SIG-M5 treated with dmso at 0.1 percent for 504 hours (cell line): ENCODE results near the gene RPS28.

Experiments used
- DNase-seq: peaks from one replicate; lab custom pipeline; 2025; ENCODE audit not compliant: unreplicated experiment; lab: John Stamatoyannopoulos, UW

The RPS28 gene

DNA sequence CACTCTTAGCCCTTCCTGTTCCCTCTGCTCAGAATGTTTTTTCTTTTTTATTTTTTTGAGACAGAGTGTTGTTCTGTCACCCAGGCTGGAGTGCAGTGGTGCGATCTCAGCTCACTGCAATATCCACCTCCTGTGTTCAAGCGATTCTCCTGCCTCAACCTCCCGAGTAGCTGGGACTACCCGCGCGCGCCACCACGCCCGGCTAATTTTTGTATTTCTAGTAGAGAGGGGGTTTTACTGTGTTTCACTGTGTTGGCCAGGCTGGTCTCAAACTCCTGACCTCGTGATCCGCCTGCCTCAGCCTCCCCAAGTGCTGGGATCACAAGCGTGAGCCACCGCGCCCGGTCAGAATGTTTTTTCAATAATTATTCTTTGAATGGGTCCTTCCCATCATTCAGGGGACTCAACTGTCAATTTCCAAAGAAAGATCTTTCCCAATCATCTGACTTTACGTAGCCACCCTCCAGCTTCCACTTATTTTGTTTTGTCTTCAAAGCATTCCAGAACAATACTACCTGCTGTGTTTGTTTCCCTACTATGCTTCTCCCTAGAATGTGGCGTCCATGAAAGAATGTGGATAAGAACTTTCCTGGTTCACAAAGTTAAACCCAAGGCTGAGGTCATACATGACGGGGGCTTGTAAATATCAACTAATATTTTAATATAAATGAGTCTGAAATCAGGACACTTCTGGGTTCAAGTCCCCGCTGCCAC lies 1.3 kb upstream of the RPS28 start:
- DNase-seq: no peak

GRCh38 chr19:8320564-8321066 lies 681 bp upstream of the RPS28 start:
- DNase-seq: no peak

GRCh38 chr19:8321986-8322637 lies 816 bp downstream of the RPS28 start:
- DNase-seq: no peak

DNA sequence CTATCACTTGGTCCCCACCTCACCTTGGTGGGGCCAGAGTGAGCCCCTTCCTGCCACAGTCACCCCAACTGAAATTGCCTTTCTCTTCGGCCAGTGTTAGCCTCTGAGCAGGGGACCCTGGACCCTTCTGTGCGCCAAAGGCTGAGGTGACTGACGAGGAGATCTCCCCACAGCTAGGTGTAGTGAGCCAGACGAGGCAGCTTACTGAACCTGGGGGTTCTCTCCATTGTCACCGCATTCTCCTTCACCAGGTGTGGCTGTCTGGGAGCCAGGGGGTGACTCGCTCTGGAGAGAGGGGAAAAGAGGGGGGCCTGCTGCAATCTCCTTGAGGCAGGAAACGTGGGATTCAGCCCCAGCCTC lies 1.3 kb downstream of the RPS28 start:
- DNase-seq: no peak

- no peak for DNase-seq
These were observed 2.5 kb downstream of the RPS28 start for GRCh38 chr19:8323781-8324185.

DNA sequence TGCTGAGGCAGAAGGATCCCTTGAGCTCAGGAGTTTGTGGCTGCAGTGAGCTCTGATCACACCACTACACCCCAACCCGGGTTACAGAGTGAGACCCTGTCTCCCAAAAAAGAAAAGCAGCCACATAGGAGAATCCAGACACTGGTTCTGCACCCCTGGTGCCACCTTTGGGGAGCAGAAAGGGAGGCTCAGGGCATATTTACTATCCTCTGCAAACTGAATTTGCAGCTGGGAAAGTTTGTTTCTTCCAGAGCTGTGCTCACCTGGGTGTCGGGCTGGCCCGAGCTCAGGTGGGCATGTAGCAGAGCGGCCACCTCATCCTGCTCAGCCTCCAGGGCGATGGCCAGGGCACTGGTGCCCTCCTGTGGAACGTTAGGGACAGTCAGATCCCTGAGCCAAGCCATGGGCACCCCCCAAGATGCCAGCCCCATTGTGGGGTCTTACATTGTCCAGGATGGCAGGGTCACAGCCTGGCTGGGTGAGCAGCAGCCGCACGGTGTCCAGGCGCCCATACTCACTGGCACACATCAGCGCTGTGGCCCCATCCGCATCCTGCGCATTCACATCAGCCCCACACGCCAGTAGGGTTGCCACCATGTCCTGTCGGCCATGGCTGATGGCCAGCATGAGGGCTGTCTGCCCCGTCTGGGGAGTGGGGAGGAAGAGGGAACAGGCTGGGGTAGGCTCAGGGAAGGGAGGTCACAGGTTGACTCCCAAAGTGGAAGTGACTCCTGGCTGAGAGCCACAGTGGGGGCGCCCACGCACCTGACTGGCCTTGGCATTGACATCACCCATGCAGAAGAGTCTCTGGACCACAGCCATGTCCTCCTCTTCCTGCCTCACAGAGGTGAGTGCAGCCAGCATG lies 3.1 kb downstream of the RPS28 start:
- DNase-seq: no peak

DNA sequence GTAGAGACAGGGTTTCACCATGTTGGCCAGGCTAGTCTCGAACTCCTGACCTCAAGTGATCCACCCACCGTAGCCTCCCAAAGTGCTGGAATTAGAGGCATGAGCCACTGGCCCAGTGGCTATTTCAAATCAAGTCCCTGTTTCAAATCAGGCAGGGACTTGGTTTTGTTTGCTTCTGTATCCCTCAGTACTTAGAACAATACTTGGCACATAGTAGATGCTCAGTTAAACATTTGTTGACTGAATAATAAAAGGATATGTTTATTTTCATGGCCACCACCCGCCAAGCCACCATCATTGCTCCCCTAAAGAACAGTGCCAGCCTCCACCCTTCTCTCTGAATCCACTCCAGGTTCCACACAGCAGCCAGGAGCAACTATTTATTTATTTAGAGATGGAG lies 4.2 kb downstream of the RPS28 start:
- DNase-seq: no peak

GRCh38 chr19:8329996-8330395 lies 8.7 kb downstream of the RPS28 start:
- DNase-seq: no peak

DNA sequence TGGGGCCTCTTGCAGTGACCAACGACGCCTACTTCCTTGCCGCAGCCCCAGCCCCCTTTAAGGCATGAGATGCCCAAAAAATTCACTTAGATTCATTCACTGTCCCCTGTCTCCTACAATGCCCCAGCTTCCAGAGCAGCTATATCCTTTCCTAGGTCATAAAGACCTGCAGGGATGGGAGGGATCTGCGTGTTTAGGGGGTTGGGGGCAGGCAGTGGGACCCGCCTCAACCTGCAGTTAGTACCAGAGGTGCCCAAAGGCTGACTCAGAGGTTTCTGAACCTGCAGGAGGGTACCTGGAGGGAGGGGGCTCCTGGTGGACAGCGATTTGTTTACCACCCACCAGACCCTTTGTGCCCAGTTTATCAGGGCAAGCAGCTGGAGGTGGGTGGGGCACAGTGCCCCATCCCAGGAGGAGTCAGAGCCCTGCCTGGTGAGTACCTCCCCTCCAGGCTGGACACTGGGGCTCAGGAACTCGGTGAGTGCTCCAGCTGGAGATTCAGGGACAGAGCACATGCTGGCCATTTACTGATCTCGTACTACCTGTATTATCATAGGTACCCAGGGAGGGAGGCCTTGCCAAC lies 10.1 kb downstream of the RPS28 start:
- DNase-seq: no peak

GRCh38 chr19:8332976-8333766 lies 11.9 kb downstream of the RPS28 start:
- DNase-seq: no peak

DNA sequence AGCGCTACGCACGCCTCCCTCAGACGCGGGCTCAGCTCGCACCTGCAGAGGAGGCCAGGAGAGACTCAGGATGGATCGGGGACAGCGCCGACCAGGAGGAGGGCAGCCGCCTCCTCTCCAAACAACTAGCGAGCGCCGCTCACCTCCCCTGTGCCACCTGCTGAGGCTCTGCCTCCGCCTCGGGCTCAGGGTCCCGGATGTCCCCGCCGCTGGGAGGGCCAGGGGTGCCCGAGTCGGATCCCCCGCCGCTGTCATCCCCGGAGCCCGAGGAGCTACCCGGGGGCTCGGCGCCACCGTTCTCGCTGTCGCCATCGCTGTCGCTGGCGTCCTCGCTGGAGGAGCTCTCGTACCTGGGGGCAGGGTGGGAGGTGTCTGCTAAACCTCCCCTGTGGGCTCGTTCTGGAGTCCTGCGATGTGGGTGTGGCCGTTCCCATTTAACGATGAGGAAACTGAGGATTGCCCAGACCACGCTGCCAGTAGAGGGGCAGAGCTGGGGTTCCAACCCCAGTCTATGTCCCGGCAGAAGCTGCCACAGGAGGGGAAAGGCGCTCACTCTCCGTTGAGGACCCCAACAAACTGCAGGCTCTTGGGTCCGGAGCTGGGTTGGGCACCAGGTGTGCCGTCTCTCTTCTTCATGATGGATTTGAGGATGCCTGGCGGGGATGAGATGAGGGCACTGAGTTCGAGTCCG lies 12.6 kb downstream of the RPS28 start:
- no peak for DNase-seq

GRCh38 chr19:8334458-8335342 lies 13.4 kb downstream of the RPS28 start:
- peak; percentile 35 for DNase-seq

DNA sequence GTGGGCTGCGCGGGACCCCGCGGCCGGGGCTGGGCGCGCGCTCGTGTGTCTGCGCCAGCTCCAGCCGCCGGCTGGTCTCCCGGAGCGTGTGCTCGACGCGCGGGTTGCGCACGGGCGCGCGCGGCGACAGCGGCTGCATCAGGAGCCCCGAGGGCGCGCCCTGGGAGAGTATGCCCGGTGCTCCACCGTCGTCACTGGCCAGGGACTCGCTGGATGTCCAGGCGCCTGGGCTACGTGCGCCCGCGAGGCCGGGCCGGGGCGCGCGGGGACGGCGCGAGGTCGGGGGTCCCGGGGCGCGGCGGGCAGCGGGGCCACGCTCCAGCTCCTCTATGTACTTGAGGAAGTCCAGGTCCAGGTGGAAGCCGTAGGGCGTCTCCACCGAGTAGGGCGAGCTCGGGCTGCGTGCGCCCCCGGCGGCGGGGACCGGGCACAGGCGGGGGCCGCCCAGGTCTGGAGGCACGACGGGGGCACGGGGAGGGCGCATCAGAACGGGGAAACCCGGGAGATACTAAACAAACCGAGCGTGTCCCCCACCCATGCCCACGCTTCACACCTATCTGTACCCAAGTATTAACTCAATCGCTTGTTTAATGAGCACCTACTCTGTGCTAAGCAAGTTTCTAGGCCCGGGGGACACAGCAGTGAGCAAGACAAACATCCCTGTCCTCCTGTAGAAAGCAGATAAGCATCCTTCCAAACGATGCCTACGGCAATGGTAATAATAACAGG lies 14.2 kb downstream of the RPS28 start:
- no peak for DNase-seq

DNA sequence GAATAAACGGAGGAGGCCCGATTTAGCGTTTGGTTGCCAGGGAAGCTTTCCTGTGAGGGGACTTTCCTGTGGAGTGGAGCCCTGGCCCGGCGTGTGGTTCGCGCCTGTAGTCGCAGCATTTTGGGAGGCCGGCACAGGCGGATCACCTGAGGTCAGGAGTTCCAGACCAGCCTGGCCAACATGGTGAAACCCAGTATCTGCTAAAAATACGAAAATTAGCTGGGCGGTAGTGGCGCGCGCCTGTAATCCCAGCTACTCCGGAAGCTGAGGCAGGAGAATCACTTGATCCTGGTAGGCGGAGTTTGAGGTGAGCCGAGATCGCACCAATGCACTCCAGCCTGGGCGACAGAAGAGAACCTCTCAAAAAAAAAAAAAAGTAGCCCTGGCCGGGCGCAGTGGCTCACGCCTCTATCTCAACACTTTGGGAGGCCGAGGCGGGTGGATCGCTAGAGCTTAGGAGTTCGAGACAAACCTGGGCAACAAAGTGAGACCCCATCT lies 14.8 kb downstream of the RPS28 start:
- no peak for DNase-seq

GRCh38 chr19:8336660-8337059 lies 15.4 kb downstream of the RPS28 start:
- no peak for DNase-seq

DNA sequence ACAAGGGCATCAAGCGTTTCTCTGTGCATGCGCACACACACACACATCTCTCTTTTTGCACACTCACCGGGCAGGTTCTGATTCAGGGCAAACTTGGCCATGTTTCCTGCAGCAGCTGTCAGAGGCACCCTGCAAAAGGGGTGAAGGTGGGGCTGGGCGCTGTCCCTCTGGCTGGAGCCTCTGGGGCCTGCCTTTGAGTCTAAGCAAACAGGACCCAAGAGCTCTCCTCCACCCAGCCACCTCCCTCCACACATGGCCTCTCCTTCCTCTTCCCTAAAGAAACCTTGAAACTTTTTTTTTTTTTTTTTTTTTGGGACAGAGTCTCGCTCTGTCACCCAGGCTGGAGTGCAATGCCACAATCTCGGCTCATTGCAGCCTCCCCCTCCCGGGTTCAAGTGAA lies 16.4 kb downstream of the RPS28 start:
- DNase-seq: no peak

DNA sequence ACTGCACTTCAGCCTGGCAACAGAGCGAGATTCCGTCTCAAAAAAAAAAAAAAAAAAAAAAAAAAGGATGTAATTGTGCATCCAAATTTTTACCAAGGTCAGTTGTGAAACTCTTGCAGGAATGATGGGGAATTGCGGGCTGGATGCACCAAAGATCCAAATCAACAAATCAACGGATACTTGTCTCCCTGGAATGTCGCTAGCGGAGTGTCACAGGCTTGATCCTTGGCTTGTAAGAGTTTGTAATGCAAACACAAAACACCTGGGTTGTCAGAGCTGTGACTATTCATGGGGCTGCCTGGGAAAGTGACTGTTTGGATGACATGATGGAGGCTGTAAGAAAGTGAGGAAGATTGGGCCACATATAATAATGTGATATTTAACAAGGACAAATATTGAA lies 17.5 kb downstream of the RPS28 start:
- DNase-seq: no peak
